ENCODE results near the gene CYP2C9.

DNA sequence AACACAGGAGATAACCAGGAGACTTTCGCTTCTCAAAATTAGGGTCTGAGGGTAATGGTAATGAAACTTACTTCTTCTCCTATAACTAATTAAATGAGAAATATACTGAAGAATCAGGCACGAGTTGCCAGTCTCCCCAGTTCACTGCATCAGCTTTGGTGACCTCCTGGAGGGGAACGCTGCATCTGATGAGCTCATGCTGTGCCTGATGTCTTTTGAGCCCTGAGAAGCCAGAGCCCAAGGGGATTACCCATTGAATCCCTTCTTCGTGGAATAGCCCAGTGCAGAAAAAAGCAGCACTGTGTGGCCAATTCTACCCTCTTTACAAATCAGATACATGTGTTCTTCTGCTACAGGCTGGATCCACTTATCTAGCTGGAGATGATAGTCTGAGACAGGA, 45.1 kb downstream of the CYP2C9 start:
- TF ChIP-seq, protein P1, sequence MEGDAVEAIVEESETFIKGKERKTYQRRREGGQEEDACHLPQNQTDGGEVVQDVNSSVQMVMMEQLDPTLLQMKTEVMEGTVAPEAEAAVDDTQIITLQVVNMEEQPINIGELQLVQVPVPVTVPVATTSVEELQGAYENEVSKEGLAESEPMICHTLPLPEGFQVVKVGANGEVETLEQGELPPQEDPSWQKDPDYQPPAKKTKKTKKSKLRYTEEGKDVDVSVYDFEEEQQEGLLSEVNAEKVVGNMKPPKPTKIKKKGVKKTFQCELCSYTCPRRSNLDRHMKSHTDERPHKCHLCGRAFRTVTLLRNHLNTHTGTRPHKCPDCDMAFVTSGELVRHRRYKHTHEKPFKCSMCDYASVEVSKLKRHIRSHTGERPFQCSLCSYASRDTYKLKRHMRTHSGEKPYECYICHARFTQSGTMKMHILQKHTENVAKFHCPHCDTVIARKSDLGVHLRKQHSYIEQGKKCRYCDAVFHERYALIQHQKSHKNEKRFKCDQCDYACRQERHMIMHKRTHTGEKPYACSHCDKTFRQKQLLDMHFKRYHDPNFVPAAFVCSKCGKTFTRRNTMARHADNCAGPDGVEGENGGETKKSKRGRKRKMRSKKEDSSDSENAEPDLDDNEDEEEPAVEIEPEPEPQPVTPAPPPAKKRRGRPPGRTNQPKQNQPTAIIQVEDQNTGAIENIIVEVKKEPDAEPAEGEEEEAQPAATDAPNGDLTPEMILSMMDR (IDR thresholded peaks at IDR 0.05; ENCODE audit: low read depth, low read length), result no peak
- no peak for TF ChIP-seq EZH2phosphoT487 (IDR thresholded peaks at IDR 0.05; ENCODE audit: low read depth)

All from OCI-LY3 (cell line).